T-helper 9 cell (primary cell): ENCODE data around the gene FAM20C.
A peak's percentile ranks its signal among the peaks of the same experiment; 100 is the strongest.
"Not testable (repeated sequence)": the region's sequence is repeated elsewhere in the genome, so short reads cannot be mapped to it uniquely, and the experiment has no call there.

ENCODE experiments used
- DNase-seq: peaks from one replicate; pipeline ENCODE4 v3.0.0-alpha.2; 2020

The FAM20C gene

DNA sequence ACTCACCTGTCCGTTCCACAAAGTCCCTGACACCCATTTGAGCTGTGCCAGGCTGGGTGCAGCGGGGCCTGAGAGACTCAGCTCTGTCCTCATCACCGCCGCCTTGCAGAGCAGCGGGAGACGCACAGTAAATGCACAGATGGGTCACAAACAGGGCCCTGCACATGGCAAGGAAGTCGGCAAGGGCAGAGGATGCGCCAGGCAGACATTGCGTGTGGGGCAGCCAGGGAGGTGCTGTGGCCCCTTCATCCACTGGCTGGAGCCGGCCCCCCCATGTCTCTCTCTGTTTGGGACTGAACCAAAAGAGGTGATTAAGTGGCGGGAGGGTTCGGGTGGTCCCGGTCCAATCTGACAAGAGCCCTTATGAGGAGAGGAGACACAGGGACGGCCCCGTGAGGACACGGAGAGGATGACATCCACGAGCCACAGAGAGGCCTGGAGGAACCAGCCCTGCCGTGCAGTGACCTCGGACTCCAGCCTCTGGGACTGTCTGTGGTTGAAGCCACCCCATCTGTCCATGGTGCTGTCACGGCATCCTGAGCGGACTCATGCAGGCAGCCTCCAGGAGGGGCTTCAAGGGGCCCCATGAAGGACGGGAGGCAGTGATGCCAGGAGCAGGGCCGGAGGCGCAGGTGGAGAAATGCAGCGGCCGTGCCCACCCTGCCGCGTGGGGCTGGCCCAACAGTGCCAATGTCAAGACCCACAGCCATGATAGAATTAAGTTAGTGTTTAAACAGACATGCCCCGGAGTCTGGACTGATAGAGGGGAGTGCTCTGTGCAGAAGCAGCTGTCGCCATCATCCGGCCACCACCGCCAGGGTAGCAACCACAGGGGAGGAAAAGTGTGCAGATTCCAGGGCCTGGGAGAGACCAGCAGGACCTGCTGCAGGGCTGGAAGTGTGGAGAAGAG lies 69.2 kb downstream of the FAM20C start:
- DNase-seq: no peak

DNA sequence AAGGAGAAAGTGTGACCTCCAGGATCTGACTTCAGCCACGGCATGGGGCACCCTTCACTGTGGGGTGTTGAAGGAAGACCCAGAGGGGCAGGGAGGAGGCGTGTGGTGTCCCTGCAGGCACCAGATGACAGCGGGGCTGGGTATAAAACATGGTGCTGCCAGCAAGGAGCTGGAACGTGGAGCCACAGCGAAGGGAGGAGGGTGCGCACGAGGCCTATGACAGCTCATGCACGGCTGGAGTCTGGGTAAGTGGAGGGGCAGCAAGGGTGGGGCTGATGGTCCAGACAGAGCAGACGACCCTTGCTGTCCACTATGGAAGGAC lies 69.8 kb downstream of the FAM20C start:
- no peak for DNase-seq

DNA sequence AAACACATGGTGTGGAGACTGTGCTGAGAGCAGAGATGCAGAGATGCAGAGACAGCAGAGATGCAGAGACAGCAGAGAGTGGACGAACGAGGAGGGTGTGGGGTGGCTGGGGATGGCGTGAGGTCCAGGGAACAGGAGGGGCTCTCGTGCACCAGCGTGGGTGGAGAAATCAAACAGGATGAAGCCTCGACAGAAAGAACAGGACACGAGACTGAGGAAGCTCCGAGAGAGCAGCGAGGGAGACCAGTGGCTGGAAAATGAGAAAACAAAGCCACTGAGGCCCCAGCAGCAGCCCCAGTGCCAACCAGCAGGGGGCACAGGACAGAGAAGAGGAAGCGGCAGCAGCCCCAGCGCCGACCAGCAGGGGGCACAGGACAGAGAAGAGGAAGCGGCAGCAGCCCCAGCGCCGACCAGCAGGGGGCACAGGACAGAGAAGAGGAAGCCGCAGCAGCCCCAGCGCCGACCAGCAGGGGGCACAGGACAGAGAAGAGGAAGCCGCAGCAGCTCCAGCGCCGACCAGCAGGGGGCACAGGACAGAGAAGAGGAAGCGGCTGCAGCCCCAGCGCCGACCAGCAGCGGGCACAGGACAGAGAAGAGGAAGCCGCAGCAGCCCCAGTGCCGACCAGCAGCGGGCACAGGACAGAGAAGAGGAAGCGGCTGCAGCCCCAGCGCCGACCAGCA lies 70.4 kb downstream of the FAM20C start:
- peak; percentile 50 for DNase-seq

DNA sequence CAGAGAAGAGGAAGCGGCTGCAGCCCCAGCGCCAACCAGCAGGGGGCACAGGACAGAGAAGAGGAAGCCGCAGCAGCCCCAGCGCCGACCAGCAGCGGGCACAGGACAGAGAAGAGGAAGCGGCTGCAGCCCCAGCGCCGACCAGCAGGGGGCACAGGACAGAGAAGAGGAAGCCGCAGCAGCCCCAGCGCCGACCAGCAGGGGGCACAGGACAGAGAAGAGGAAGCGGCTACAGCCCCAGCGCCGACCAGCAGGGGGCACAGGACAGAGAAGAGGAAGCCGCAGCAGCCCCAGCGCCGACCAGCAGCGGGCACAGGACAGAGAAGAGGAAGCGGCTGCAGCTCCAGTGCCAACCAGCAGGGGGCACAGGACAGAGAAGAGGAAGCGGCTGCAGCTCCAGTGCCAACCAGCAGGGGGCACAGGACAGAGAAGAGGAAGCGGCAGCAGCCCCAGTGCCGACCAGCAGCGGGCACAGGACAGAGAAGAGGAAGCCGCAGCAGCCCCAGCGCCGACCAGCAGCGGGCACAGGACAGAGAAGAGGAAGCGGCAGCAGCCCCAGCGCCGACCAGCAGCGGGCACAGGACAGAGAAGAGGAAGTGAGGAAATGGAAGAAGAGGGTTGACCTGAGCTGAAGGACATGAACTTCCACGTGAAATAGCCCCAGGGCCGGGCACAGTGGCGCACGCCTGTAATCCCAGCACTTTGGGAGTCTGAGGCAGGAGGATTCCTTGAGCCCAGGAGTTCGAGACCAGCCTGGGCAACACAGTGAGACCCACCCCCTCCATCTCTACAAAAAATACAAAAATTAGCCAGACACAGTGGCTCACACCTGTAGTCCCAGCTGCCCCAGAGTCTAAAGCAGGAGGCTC lies 71.3 kb downstream of the FAM20C start:
- DNase-seq: not testable (repeated sequence)

DNA sequence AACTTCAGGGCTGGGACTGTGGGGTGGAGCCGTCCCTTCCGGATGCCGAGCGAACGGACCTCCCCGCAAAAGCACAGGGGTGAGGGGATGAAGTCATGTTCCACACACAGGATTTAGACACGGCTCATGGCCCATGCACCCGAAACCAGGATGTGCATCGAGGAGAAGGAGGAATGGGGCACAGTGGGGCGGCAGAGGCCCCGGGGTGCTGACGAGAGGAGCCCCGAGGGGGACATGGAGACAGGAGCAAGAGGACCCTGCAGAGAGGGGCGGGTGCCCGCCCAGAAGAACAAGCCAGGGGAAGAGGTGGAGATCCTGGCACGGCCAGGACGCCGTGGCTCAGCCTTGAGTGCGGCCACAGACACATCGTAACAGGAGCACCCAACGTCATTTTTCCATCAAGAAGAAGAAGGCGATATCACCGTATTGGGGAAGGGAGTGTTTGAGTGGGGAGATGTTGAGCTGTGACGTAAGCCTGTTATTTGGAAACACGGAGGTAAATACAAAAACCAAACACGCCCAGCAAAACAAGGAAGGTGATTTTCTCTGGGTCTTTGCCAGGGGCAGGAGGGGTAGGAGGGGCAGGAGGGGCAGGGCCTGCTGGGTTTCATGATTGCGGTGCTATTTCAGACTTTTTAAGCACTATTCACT lies 72.3 kb downstream of the FAM20C start:
- no peak for DNase-seq

DNA sequence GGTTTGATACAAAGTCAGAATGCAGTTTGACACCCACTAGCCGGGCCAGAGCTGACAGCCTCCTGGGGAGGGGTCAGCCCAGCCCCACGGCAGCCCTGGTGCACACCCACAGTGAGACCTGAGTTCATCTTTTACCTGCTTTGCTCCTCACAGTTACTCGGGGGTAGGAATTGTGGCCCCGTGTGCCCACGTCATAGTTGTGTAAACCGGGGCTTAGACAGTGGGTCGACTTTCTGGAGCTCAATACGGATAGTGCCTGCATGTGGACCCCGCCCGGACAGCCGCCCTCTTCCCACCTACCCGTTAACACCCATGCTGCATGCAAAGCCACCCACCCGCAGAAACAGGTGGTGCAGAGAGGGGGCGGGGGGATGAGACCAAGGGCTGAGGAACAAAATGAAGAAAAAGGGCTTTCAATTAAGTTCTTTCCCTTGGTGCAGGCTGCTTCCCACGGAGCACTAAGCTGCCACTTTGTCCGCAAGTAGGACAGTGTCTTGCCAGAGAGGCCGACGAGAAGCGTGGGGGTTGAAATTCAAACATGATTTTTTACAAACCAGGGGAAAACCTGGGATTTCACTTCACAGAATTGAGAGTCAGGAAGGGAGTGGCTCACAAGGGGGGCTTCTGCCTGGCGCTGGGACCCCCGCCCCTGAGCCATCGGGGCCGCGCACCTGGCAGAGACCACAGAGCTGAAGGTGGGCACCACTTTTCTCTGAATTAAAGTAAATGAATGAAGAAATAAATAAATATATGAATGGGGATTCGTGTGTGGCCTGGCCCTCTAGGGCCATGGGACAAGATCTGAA lies 73.0 kb downstream of the FAM20C start:
- DNase-seq: no peak

DNA sequence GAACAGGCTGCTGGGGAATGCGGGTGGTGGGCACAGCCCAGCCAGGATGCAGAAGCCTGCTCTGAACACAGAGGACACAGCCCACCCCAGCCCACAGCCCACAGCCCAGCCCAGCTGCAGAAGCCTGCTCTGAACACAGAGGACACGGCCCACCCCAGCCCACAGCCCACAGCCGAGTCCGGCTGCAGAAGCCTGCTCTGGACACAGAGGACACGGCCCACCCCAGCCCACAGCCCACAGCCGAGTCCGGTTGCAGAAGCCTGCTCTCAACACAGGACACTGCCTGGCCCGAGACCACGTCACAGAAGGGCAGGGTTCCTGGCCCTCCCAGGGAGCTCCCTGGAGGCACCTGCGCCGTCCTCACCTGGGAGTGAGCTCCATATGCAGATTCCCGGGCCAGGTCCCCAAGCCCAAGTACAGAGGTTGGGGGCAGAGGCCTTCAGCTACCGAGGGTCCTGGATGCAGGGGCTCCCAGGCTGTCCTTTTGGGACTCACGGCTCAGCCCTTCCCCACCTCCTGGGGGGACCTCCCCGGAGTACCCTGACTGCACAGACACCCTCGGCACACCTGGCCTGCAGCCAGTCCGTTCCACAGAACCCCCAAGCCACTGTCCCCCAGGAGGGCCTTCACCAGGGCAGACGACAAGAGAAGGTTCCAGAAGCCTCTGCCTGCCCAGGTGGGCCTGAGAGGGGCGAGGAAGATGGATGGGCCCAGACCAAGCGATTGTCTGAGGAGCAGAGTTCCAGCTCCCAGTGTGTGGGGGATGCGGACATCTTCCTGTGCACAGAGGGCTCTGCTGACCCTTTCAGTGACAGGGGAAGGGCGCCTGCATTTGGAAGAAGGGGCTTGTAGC lies 73.9 kb downstream of the FAM20C start:
- no peak for DNase-seq

DNA sequence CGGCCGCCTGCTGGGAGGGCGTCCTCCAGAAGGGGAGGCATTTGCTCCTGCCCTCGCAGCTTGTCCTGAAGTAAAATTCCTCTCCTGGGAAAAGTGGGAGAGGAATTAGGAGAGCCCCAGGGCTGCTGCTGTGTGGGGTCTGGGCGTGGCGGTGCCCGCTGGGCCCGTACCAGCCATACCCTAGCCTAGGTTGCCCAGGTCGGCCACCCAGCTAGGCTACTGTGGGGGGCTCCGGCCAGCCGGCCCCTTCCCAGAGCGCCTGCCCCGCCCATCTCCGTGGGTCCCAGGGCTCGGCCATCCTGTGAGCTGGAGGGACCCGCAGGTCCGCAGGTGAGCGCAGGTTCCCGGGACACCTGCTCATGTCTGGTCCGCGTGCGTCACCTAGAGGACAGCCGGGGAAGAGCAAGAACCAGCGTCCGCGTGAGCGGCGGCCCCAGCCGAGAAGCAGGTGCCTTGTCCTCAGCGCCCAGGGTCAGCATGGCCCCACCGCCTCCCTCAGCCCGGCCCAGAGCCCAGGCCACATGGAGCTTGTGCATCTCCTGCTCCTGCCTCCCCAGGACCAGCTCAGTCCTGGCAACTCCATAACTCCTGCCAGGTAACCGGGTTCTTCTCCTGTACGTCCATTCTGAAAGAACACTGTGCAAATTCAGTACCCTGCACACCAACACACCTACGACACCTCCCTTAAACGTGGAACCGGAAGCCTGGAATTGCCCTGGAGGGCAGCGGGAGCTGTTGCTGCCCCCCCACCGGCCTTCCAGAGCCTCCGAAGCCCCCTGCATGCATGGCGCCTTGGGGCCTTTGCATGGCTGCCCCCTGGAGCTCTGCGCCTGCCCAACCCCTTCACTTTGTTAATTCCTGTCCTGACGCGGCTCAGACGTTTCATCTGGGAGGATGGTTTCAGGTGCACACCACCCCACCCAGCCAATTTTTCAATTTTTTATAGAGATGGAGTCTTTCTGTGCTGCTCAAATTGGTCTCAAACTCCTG lies 74.8 kb downstream of the FAM20C start:
- no peak for DNase-seq

DNA sequence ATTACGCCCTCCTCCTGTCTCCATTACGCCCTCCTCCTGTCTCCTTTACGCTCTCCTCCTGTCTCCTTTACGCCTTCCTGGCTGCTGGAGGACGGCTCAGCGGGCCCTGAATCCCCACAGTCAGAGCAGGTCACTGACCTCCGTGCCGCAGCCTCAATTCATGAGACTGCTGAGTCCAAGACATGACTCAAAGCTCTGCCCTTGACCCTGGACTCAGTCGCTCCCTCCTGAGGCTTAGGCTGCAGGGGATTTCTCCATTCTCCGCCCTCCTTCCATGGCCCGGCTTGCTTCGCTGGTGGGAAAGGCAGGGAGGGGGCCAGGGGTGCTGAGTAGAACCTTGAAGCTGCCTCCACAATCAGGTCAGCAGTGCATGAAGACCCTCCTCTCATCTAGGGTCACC lies 76.6 kb downstream of the FAM20C start:
- DNase-seq: no peak

DNA sequence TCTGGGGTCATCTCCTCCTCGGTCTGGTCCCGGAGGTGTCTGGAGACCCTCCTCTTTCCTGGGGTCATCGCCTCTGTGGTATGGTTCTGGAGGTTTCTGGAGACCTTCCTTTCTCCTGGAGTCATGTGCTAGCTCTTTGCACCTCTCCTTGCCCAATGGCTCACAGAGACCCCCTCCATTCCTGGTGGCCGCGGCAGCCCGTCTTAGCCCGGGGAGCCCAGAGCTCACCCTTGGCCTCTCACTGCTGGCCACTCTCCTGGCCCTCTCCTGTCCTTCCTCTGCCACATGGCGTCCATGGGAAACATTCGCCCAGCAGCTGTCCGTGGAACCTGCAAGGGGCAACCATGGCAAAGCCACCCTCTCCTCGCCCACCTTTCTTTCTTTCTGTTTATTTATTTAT lies 77.3 kb downstream of the FAM20C start:
- DNase-seq: no peak

DNA sequence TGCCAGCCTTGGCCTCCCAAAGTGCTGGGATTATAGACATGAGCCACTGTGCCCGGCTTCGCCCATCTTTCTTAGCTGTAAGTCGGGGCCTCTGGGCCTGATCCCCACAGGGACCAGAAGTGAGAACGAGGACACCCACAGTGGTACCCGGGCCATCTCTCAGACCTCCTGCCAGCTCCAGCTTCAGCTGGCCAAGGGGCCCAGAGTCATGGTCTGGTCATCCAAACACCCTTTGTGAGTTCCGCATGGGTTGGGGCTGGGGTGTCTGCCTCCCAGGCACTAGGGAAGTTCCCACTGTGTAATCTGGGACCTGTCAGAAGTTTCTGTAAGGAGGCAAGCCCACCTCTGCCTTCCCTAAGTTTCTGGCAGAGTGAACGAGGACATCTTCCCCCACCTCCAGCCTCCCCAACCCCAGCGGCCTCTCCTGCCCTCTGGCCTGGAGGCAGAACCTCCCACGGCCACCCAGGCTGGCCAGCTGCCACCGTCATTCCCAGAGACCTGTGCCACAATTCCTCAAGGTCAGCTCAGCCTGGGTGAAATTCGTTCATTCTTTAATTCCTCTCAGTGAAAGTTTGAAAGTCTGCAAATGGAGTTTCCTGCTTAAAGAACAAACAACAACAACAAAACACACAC lies 78.1 kb downstream of the FAM20C start:
- DNase-seq: no peak

DNA sequence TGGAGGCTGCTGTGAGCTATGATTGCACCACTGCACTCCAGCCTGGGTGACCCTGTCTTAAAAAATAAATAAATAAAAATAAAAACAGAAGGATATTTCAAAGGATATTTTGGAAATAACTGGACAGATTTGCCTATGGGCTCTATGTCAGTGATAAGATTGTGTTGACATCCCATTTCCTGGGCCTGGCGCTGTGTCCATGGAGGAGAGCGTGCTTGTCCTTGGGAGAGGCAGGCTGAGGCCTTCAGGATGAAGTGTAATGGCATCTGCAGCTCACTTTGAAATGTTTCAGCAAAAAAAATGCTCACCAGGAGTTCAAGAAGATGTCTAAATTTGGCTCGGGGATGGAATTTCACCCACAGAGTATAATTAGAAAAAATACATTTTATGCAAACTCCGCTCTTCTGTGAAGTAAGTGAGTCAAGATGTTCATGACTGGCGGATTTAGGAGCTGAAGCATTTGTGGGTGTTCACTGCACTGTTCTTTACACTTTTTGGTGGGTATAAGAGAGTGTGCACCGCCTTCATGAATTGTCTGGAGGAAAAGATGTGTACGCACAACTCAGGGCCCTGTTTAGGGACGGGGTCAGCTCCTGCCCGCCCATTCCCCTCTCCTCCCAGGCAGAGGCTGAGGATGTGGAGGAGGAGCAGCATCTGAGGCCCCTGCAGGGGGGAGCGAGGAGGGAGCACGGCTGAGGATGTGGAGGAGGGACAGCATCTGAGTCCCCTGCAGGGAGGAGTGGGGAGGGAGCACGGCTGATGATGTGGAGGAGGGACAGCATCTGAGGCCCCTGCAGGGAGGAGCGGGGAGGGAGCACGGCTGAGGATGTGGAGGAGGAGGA lies 79.1 kb downstream of the FAM20C start:
- DNase-seq: no peak

DNA sequence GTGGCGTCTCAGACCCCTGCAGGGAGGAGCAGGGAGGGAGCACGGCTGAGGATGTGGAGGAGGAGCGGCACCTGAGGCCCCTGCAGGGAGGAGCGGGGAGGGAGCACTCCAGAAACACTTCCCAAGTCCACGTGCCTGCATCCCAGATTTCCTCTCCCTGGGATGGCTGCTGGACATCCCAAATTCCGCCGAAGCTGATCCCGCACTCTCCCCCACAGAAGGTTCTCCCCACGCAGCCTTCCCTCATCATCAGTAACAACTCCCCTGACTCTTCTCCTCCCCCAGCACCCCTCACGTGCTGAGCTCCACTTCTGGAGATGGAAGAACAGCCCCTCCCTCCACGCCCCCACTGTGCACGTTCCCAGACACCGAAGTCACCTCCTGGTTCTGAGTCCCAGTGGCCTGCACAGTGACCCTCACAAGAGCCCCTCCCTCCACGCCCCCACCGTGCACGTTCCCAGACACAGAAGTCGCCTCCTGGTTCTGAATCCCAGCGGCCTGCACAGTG lies 79.8 kb downstream of the FAM20C start:
- no peak for DNase-seq

DNA sequence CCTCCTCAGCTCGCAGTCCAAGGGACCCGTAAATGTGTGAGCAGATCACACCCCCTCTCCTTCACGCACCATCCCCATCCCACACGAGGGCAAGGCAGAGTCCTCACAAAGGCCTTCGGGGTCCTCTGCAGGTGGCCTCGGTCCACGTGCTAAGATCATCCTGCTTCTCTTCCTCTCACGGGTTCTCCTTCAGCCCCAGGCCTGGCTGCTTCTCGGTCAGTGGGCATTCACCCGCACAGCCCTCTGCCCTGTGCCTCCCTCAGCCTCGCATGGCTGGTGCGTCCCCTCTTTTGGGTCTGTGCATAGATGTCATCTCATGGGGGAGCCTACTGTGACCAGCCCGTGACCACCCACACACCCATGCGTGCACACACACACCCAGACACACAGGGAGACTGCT lies 80.3 kb downstream of the FAM20C start:
- DNase-seq: no peak

DNA sequence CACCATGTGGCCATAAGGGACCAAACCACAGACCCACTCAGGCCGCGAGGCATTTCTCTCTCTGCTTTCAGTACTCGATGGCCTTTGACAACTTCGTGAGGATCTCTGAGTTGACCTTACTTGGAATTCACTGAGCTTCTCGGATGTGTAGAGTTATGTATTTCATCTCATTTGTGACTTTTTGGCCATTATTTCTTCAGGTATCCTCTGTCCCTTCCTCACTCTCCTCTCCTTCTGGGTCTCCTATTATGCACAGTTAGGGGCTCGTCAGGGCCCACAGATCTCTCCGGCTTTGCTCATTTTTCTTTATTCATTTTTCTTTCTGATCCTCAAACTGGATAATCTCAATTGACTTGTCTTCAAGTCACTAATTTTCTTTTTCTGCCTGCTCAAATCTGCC lies 81.0 kb downstream of the FAM20C start:
- no peak for DNase-seq

DNA sequence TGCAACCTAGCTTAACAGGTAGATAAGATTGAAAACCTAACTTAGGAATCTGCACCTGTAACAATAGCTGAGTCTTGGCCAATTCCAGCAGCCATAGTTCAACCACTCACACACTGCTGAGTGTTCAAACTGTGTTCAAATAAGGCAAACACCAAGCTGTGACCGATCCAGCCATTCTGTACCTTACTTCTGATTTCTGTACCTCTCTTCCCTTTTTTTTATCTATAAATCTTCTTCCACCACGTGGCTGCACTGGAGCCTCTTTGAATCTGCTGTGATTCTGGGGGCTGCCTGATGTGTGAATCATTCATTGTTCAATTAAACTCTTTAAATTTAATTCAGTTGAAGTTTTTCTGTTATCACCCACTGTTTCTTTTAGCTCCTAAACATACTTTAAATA lies 81.9 kb downstream of the FAM20C start:
- DNase-seq: no peak

DNA sequence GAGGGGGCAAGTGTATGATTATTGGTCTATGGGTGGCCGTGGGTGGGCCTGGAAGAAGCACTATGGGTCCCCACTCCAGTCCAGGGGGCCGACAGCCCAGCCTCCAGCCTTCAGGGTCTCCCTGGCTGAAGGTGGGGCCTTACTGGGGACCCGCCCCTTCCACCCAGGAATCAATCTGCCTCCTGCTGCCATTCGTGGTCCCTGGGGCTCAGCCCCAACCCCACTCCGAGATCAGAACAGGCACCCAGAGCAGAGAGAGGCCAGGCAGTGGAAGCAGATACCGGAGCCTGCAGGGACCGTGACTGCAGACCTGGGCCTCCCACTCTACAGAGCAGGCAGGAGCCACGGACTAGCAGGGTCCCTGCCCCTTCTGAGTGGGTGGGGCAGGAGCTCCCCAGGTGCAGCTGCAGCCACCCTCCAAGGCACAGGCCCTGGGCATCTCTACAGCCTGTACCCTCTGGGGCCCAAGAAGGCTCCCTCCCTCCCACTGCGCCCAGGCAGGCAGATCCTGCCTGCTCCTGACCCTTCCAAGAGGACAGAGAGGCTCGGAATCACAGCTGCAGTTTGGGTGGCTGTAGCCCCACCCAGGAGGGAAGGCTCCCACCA lies 84.0 kb downstream of the FAM20C start:
- no peak for DNase-seq

DNA sequence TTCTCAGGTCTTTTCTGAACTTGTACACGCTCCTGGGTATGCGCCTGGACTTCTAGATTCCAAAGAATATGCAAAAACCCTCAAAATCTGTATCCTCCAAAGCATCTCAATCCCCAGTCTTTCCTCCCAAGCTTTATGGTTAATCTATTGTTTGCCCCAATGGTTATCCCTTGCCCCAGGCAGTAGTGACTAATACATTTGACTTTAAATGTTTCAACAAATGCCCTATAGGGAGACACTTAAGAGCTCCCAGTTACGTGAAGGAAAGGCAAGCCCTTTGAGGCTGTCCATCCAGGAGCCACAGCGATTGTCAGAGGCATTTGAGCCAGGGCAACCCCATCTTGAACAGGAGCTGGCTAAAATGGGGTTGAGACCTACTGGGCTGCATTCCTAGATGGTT lies 84.9 kb downstream of the FAM20C start:
- DNase-seq: no peak
